Measurements from ENCODE around the gene NCR3LG1. TPM values are rescaled to one million over a fixed set of nuclear protein-coding genes. Genes with fewer than 3 reads are reported as not detected.

NCR3LG1 gene
- total RNA-seq, 1 experiment from 2014 or later = 1.3 TPM

DNA sequence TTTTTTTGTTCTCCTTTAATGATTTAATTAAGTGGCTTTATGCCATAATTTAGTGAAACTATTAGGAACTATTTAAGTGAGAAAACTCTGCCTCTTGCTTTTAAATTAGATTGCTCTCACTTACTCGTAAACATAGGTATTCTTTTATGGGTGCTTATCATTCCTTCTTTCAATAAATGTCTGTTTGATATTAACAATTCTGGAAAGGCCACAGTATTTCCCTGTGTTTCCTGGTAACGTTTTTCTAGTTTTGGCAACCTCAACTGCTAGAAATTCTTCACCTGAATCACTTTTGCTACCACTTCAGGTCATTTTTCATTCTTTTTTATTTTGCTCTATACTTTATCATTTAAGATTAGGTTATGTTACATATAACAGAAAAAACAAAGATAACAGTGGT, 19.9 kb upstream of the NCR3LG1 start:
- BruUV-seq (replicated peaks) = no TSS peak
- POLR2A ChIA-PET (ENCODE audit: unreplicated experiment) = no interaction called here

DNA sequence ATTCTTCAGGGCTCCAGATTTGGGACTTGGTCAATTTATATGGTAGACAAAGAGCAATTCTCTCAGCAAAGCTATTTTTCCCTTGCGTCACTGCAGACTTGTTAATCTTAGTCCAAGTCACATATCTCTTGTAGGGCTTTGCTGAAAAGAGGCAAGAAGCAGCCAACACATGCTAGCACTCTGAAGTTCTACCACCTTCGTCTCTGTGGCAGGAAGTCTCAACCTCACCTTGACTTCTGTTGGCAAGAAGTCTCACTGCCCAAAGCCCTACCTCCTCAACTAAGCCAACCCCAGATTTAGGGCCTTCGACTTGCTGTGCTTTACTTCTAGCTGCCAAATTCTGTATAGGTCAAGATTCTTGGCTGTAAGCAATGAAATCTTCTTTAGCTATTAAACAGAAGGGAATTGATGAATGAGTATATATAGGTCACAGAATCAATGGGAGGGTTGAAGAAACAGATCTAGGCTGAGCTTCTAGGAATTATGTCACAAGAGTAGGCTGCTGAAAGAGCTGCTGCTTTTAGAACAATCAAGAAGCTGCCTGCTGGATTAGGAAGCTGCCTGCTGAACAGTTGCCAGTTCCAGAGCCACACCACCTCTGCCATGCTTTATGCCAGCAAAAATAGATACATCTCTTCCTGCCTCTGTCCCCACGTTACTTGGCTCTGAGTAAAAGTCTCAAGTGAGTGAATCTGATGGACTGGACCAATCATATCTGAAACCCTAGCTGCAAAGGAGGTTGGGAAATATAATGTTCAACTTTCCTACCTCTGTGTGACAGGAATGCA, 17.6 kb upstream of the NCR3LG1 start:
- Histone ChIP-seq H3K36me3 (ENCODE audit: low read depth, low read length) (no peaks in the 10 kb centered on the region), H3K9me2 (replicated peaks; ENCODE audit: low read length) (no peaks in the 10 kb centered on the region), H3K27me3 (ENCODE audit: low read length) (no peaks in the 10 kb centered on the region), H3K4me1 (ENCODE audit: insufficient read depth, low read length) (no peaks in the 10 kb centered on the region), H3K27ac (ENCODE audit: low read length) (no peak overlapping the region), H3K4me3 (ENCODE audit: low read length) (no peak overlapping the region), H3K4me2 (ENCODE audit: low read length) (no peak overlapping the region), H3K9ac (ENCODE audit: low read length) (no peak overlapping the region), H3K9me3 (ENCODE audit: low read length) (no peaks in the 10 kb centered on the region), H2AFZ (ENCODE audit: low read length) (no peak overlapping the region), H3F3A (ENCODE audit: low read length, unreplicated experiment) (no peaks in the 10 kb centered on the region), H3K79me2 (ENCODE audit: low read length) (no peaks in the 10 kb centered on the region), H4K20me1 (ENCODE audit: low read length) (no peaks in the 10 kb centered on the region)
- ATAC-seq = no peak
- TF ChIP-seq EZH2 (IDR thresholded peaks at IDR 0.05; ENCODE audit: low read length, unreplicated experiment) = no peak
- TF ChIP-seq, protein P1, sequence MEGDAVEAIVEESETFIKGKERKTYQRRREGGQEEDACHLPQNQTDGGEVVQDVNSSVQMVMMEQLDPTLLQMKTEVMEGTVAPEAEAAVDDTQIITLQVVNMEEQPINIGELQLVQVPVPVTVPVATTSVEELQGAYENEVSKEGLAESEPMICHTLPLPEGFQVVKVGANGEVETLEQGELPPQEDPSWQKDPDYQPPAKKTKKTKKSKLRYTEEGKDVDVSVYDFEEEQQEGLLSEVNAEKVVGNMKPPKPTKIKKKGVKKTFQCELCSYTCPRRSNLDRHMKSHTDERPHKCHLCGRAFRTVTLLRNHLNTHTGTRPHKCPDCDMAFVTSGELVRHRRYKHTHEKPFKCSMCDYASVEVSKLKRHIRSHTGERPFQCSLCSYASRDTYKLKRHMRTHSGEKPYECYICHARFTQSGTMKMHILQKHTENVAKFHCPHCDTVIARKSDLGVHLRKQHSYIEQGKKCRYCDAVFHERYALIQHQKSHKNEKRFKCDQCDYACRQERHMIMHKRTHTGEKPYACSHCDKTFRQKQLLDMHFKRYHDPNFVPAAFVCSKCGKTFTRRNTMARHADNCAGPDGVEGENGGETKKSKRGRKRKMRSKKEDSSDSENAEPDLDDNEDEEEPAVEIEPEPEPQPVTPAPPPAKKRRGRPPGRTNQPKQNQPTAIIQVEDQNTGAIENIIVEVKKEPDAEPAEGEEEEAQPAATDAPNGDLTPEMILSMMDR (conservative IDR thresholded peaks at IDR 0.05; ENCODE audit: low read depth, low read length) = no peak
- TF ChIP-seq EZH2phosphoT487 (IDR thresholded peaks at IDR 0.05; ENCODE audit: borderline replicate concordance, low read length) = no peak
- intact Hi-C loops (cut with micrococcal nuclease) = no loop called here
- ChIA-PET POLR2A (ENCODE audit: unreplicated experiment) (no interaction called here), CTCF (no interaction called here)
- BruUV-seq (replicated peaks) = no TSS peak
- no peak for DNase-seq

More for the DNA sequence above, 19.9 kb upstream of the NCR3LG1 start:
- Histone ChIP-seq H3K9me3 (ENCODE audit: low read length) (no peaks in the 10 kb centered on the region), H3F3A (ENCODE audit: low read length, unreplicated experiment) (no peaks in the 10 kb centered on the region), H2AFZ (ENCODE audit: low read length) (no peak overlapping the region), H4K20me1 (ENCODE audit: low read length) (no peaks in the 10 kb centered on the region), H3K9me2 (replicated peaks; ENCODE audit: low read length) (no peaks in the 10 kb centered on the region), H3K4me2 (ENCODE audit: low read length) (no peak overlapping the region), H3K79me2 (ENCODE audit: low read length) (no peaks in the 10 kb centered on the region), H3K27me3 (ENCODE audit: low read length) (no peaks in the 10 kb centered on the region), H3K4me1 (ENCODE audit: insufficient read depth, low read length) (no peaks in the 10 kb centered on the region), H3K9ac (ENCODE audit: low read length) (no peak overlapping the region), H3K27ac (ENCODE audit: low read length) (no peak overlapping the region), H3K36me3 (ENCODE audit: low read depth, low read length) (no peaks in the 10 kb centered on the region), H3K4me3 (ENCODE audit: low read length) (no peak overlapping the region)
- intact Hi-C loops (cut with micrococcal nuclease) = no loop called here
- ATAC-seq (no peak), DNase-seq (no peak)
- CTCF ChIA-PET = interaction anchor here (0.6 kb wide), 1 partner anchor 454 kb away, joined by 3 read pairs; no protein-coding TSS in a partner anchor
- no peak for TF ChIP-seq EZH2 (IDR thresholded peaks at IDR 0.05; ENCODE audit: low read length, unreplicated experiment)

DNA sequence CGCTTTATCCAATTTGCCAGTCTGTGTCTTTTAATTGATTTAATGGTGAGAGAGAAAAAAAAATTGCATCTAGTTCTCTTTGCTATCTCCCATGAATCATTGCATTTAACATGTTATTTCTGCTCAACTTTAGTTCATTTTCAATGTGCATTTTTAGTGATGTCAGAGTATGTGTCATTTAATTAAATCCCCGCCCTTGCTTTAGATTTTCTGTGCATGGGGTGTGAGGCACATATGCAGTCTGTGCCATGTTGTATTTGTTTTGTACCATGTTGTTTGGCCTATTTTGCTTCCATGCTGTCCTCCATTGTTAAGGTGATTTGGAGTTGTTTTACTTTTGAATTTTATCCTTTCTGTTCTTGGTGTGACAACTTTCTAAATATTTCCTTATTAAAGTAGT, 8.3 kb upstream of the NCR3LG1 start:
- H3K27me3 ChIP-seq (ENCODE audit: low read length) = no peaks in the 10 kb centered on the region
- no peaks in the 10 kb centered on the region for H3K79me2 ChIP-seq (ENCODE audit: low read length)
- BruUV-seq (replicated peaks) = no TSS peak
- no peak overlapping the region for H3K27ac ChIP-seq (ENCODE audit: low read length)
- no peak for ATAC-seq
- no peaks in the 10 kb centered on the region for H3K36me3 ChIP-seq (ENCODE audit: low read depth, low read length)
- intact Hi-C loops (cut with micrococcal nuclease) = no loop called here
- H2AFZ ChIP-seq (ENCODE audit: low read length) = no peak overlapping the region
- H4K20me1 ChIP-seq (ENCODE audit: low read length) = no peaks in the 10 kb centered on the region
- H3K4me2 ChIP-seq (ENCODE audit: low read length) = no peak overlapping the region
- H3K4me3 ChIP-seq (ENCODE audit: low read length) = no peak overlapping the region
- no peaks in the 10 kb centered on the region for H3F3A ChIP-seq (ENCODE audit: low read length, unreplicated experiment)
- peaks cover 7% of the 10 kb centered on the region for H3K4me1 ChIP-seq (ENCODE audit: insufficient read depth, low read length)
- TF ChIP-seq, protein P1 (conservative IDR thresholded peaks at IDR 0.05; ENCODE audit: low read depth, low read length) = no peak
- no peak for TF ChIP-seq EZH2 (IDR thresholded peaks at IDR 0.05; ENCODE audit: low read length, unreplicated experiment)
- TF ChIP-seq EZH2phosphoT487 (IDR thresholded peaks at IDR 0.05; ENCODE audit: borderline replicate concordance, low read length) = no peak
- POLR2A ChIA-PET (ENCODE audit: unreplicated experiment) = no interaction called here
- no peak overlapping the region for H3K9ac ChIP-seq (ENCODE audit: low read length)
- DNase-seq = no peak
- H3K9me2 ChIP-seq (replicated peaks; ENCODE audit: low read length) = no peaks in the 10 kb centered on the region
- H3K9me3 ChIP-seq (ENCODE audit: low read length) = no peaks in the 10 kb centered on the region
- CTCF ChIA-PET = no interaction called here

Data from PC-3 (cell line).